BE2C (cell line): ENCODE measurements around the gene TXNRD1.

Experiments
- DNase-seq: peaks from one replicate; pipeline ENCODE4 v3.0.0-alpha.2; 2020
- H3K27me3 ChIP-seq: fragments of 250-450 bp; sonication (Bioruptor Pico); 2 replicates; pipeline ENCODE4 v1.5.1; 2020; ENCODE audit warnings: mild to moderate bottlenecking
- H3K36me3 ChIP-seq: fragments of 250-450 bp; sonication (Bioruptor Pico); 2 replicates; pipeline ENCODE4 v1.5.1; 2020; ENCODE audit warnings: mild to moderate bottlenecking
- H3K4me1 ChIP-seq: fragments of 250-450 bp; sonication (Bioruptor Pico); 2 replicates; pipeline ENCODE4 v1.5.1; 2020
- H3K4me3 ChIP-seq: 2 replicates; pipeline ENCODE4 v1.5.1; 2011; ENCODE audit warnings: low read depth, low read length
- H3K9me3 ChIP-seq: fragments of 250-450 bp; sonication (Bioruptor Pico); 2 replicates; pipeline ENCODE4 v1.5.1; 2020
- CTCF ChIP-seq: IDR thresholded peaks from 2 replicates; pipeline ENCODE4 v1.5.1; 2012; ENCODE audit warnings: mild to moderate bottlenecking, low read depth, low read length

Gene TXNRD1

GRCh38 chr12:104242546-104243206, 27.1 kb downstream of the TXNRD1 start:
- no peak for DNase-seq
- no peaks in the 10 kb centered on the region for H3K4me1 ChIP-seq
- no peaks in the 10 kb centered on the region for H3K27me3 ChIP-seq
- H3K4me3 ChIP-seq, result no peak overlapping the region
- no peaks in the 10 kb centered on the region for H3K36me3 ChIP-seq
- H3K9me3 ChIP-seq, result no peaks in the 10 kb centered on the region
- TF ChIP-seq CTCF, result no peak

- Histone ChIP-seq H3K4me3 (no peak overlapping the region), H3K4me1 (no peaks in the 10 kb centered on the region), H3K36me3 (no peaks in the 10 kb centered on the region), H3K27me3 (no peaks in the 10 kb centered on the region), H3K9me3 (no peaks in the 10 kb centered on the region)
- DNase-seq, result no peak
- no peak for TF ChIP-seq CTCF
These were observed 28.0 kb downstream of the TXNRD1 start for GRCh38 chr12:104243551-104243950.

GRCh38 chr12:104243971-104244370, 28.4 kb downstream of the TXNRD1 start:
- TF ChIP-seq CTCF, result no peak
- no peaks in the 10 kb centered on the region for H3K36me3 ChIP-seq
- no peaks in the 10 kb centered on the region for H3K9me3 ChIP-seq
- no peak for DNase-seq
- H3K4me3 ChIP-seq, result no peak overlapping the region
- no peaks in the 10 kb centered on the region for H3K27me3 ChIP-seq
- no peaks in the 10 kb centered on the region for H3K4me1 ChIP-seq

DNA sequence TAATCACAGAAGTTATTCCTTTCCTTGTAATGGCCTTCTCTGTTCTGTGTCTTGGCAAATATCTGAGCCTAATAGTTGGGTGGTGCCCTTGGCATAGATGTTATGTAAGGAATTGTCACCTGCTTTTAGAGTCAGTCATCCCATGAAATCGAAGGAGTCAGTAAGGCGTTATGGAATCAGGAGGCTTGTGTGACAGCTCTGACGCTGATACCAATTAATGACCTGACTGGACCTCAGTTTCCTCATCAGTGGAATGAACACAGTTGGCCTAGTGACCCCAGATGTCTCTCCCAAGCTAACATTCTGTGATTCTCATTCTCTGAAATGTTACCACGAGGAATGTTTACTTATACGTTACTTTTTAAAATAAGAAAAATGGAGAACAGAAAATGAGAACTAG, 32.1 kb downstream of the TXNRD1 start:
- no peak for DNase-seq
- TF ChIP-seq CTCF, result no peak
- H3K9me3 ChIP-seq, result no peaks in the 10 kb centered on the region
- H3K4me1 ChIP-seq, result no peaks in the 10 kb centered on the region
- no peaks in the 10 kb centered on the region for H3K36me3 ChIP-seq
- no peak overlapping the region for H3K4me3 ChIP-seq
- H3K27me3 ChIP-seq, result no peaks in the 10 kb centered on the region

GRCh38 chr12:104248444-104248843, 32.9 kb downstream of the TXNRD1 start:
- Histone ChIP-seq H3K9me3 (no peaks in the 10 kb centered on the region; the same call in 1 of the 2 replicates), H3K27me3 (no peaks in the 10 kb centered on the region), H3K4me3 (no peak overlapping the region), H3K36me3 (no peaks in the 10 kb centered on the region), H3K4me1 (peaks cover 2% of the 10 kb centered on the region; the same call in 1 of the 2 replicates)
- TF ChIP-seq CTCF, result no peak
- DNase-seq, result no peak

GRCh38 chr12:104249017-104249416, 33.4 kb downstream of the TXNRD1 start:
- H3K9me3 ChIP-seq, result no peaks in the 10 kb centered on the region; the same call in 1 of the 2 replicates
- no peaks in the 10 kb centered on the region for H3K36me3 ChIP-seq
- no peak for DNase-seq
- H3K4me1 ChIP-seq, result peaks cover 2% of the 10 kb centered on the region; the same call in 1 of the 2 replicates
- H3K4me3 ChIP-seq, result no peak overlapping the region
- TF ChIP-seq CTCF, result no peak
- H3K27me3 ChIP-seq, result no peaks in the 10 kb centered on the region
